ENCODE results near the gene SPAG9. TPM values are rescaled to one million over a fixed set of nuclear protein-coding genes. Genes with fewer than 3 reads are reported as not detected.

Gene SPAG9
- polyA plus RNA-seq, 1 donor from 2014 or later: 201 TPM

DNA sequence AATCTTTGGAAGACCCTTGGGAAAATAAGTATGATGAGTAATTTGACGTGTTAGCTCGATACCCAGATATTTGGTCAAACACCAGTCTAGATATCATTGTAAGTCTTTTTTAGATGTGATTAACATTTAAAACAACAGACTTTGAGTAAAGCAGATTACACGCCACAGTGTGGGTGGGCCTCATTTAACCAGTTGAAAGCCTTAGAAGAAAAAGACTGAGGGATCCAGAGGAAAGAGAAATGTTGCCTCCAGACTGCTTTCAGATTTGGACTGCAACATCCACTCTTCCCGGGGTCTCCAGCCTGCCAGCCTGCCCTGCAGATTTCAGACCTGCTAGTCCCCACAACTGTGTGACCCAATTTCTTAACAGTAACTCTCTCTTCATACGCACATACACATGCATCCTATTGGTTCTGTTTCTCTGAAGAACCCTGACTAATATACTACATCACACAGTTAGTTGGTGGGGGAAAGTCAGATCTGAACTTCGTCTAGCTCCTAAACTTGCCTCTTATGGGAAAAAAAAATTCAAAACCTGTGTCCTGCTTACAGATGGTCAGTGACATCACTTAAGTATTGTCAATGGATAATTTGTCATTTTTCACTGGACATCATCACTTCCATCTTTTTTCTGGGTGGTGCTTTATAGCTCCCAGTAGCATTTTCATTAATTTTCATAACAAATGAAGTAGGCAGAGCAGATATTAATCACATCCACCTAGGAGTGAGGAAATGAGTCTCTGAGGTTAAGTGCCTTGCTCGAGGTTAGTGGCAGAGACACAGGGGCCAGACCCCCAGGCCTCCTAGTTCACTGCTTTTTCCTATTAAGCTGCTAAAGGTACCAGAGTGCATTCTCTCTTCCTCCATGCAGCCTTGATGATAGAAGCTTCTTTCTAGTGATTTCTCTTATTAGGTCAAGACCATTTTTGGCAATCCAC is 146.8 kb downstream of the SPAG9 start:
- H3F3A ChIP-seq (ENCODE audit: insufficient read depth, low read length, poor library complexity, severe bottlenecking): no peaks in the 10 kb centered on the region
- no peak overlapping the region for H3K27ac ChIP-seq (ENCODE audit: low read length)
- no peaks in the 10 kb centered on the region for H3K27me3 ChIP-seq (ENCODE audit: insufficient read depth, low read depth, low read length)
- H3K9me3 ChIP-seq (ENCODE audit: low read length): no peaks in the 10 kb centered on the region
- no peak overlapping the region for H3K4me2 ChIP-seq (ENCODE audit: low read length)
- no peaks in the 10 kb centered on the region for H3K79me2 ChIP-seq (replicated peaks; ENCODE audit: insufficient read depth, low read length)
- peaks cover 22% of the 10 kb centered on the region for H3K36me3 ChIP-seq (ENCODE audit: insufficient read depth, low read length)
- no peak overlapping the region for H3K9ac ChIP-seq (ENCODE audit: low read length)
- H3K9me2 ChIP-seq (ENCODE audit: insufficient read depth, low read length): no peaks in the 10 kb centered on the region
- H2AFZ ChIP-seq (ENCODE audit: low read depth, low read length): no peak overlapping the region
- H4K20me1 ChIP-seq (ENCODE audit: insufficient read depth): no peaks in the 10 kb centered on the region
- TF ChIP-seq, protein P1, sequence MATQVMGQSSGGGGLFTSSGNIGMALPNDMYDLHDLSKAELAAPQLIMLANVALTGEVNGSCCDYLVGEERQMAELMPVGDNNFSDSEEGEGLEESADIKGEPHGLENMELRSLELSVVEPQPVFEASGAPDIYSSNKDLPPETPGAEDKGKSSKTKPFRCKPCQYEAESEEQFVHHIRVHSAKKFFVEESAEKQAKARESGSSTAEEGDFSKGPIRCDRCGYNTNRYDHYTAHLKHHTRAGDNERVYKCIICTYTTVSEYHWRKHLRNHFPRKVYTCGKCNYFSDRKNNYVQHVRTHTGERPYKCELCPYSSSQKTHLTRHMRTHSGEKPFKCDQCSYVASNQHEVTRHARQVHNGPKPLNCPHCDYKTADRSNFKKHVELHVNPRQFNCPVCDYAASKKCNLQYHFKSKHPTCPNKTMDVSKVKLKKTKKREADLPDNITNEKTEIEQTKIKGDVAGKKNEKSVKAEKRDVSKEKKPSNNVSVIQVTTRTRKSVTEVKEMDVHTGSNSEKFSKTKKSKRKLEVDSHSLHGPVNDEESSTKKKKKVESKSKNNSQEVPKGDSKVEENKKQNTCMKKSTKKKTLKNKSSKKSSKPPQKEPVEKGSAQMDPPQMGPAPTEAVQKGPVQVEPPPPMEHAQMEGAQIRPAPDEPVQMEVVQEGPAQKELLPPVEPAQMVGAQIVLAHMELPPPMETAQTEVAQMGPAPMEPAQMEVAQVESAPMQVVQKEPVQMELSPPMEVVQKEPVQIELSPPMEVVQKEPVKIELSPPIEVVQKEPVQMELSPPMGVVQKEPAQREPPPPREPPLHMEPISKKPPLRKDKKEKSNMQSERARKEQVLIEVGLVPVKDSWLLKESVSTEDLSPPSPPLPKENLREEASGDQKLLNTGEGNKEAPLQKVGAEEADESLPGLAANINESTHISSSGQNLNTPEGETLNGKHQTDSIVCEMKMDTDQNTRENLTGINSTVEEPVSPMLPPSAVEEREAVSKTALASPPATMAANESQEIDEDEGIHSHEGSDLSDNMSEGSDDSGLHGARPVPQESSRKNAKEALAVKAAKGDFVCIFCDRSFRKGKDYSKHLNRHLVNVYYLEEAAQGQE (IDR thresholded peaks at IDR 0.05; ENCODE audit: borderline replicate concordance): no peak
- no peak for TF ChIP-seq POLR2AphosphoS5 (IDR thresholded peaks at IDR 0.05)
- TF ChIP-seq SMC3 (conservative IDR thresholded peaks at IDR 0.05; ENCODE audit: poor library complexity): no peak
- TF ChIP-seq EP300 (conservative IDR thresholded peaks at IDR 0.05; ENCODE audit: poor library complexity, severe bottlenecking): no peak
- H3K4me3 ChIP-seq (ENCODE audit: low read length): no peak overlapping the region

GRCh38 chr17:50972577-50972976 is 148.1 kb downstream of the SPAG9 start:
- Histone ChIP-seq H2AFZ (ENCODE audit: low read depth, low read length) (no peak overlapping the region), H3K9me3 (ENCODE audit: low read length) (no peaks in the 10 kb centered on the region), H3K36me3 (ENCODE audit: insufficient read depth, low read length) (peaks cover 17% of the 10 kb centered on the region), H3K9ac (ENCODE audit: low read length) (no peak overlapping the region), H3K79me2 (replicated peaks; ENCODE audit: insufficient read depth, low read length) (no peaks in the 10 kb centered on the region), H3K4me2 (ENCODE audit: low read length) (no peak overlapping the region), H3K4me3 (ENCODE audit: low read length) (no peak overlapping the region), H3K27me3 (ENCODE audit: insufficient read depth, low read depth, low read length) (no peaks in the 10 kb centered on the region), H3K27ac (ENCODE audit: low read length) (no peak overlapping the region), H4K20me1 (ENCODE audit: insufficient read depth) (no peaks in the 10 kb centered on the region), H3F3A (ENCODE audit: insufficient read depth, low read length, poor library complexity, severe bottlenecking) (no peaks in the 10 kb centered on the region), H3K9me2 (ENCODE audit: insufficient read depth, low read length) (no peaks in the 10 kb centered on the region)
- no peak for TF ChIP-seq RAD21 (conservative IDR thresholded peaks at IDR 0.05)
- TF ChIP-seq TAF1 (IDR thresholded peaks at IDR 0.05; ENCODE audit: low read depth): no peak
- TF ChIP-seq EZH2 (IDR thresholded peaks at IDR 0.05; ENCODE audit: borderline replicate concordance, insufficient read depth, low read length, poor library complexity, severe bottlenecking): no peak
- no peak for TF ChIP-seq MXI1 (conservative IDR thresholded peaks at IDR 0.05; ENCODE audit: poor library complexity, severe bottlenecking)
- TF ChIP-seq, protein P1 (IDR thresholded peaks at IDR 0.05; ENCODE audit: borderline replicate concordance): no peak
- no peak for TF ChIP-seq EP300 (conservative IDR thresholded peaks at IDR 0.05; ENCODE audit: poor library complexity, severe bottlenecking)
- no peak for TF ChIP-seq CTCF (IDR thresholded peaks at IDR 0.05; ENCODE audit: poor library complexity, severe bottlenecking)
- no peak for TF ChIP-seq SMC3 (conservative IDR thresholded peaks at IDR 0.05; ENCODE audit: poor library complexity)
- no peak for TF ChIP-seq POLR2AphosphoS5 (IDR thresholded peaks at IDR 0.05)

Data from neural cell (in vitro differentiated cells).